HG03066 (cell line): ENCODE measurements around the gene TENM4.

Source experiments
- ATAC-seq: cut with Tn5 transposase; IDR thresholded peaks from one replicate; pipeline ENCODE4 v1.9.1; 2021; ENCODE audit warnings: low read depth; ENCODE audit not compliant: unreplicated experiment

The TENM4 gene

GRCh38 chr11:79353706-79354105 is 87.1 kb downstream of the TENM4 start:
- no peak for ATAC-seq

- ATAC-seq: no peak
These were observed 88.5 kb downstream of the TENM4 start for GRCh38 chr11:79352349-79352703.

GRCh38 chr11:79348976-79349682 is 91.7 kb downstream of the TENM4 start:
- ATAC-seq: no peak

- ATAC-seq: no peak
These were observed 94.8 kb downstream of the TENM4 start for GRCh38 chr11:79346021-79346420.

GRCh38 chr11:79344753-79345294 is 96.0 kb downstream of the TENM4 start:
- no peak for ATAC-seq

GRCh38 chr11:79342686-79343085 is 98.1 kb downstream of the TENM4 start:
- ATAC-seq: no peak

GRCh38 chr11:79342236-79342635 is 98.6 kb downstream of the TENM4 start:
- no peak for ATAC-seq

GRCh38 chr11:79340535-79340934 is 100.3 kb downstream of the TENM4 start:
- ATAC-seq: no peak

GRCh38 chr11:79336797-79337517 is 103.9 kb downstream of the TENM4 start:
- ATAC-seq: no peak

GRCh38 chr11:79335681-79336080 is 105.1 kb downstream of the TENM4 start:
- no peak for ATAC-seq

- ATAC-seq: no peak
These were observed 107.5 kb downstream of the TENM4 start for GRCh38 chr11:79333355-79333754.

GRCh38 chr11:79332017-79332416 is 108.8 kb downstream of the TENM4 start:
- no peak for ATAC-seq

- ATAC-seq: no peak
These were observed 109.5 kb downstream of the TENM4 start for GRCh38 chr11:79331203-79331901.

GRCh38 chr11:79330651-79331050 is 110.2 kb downstream of the TENM4 start:
- no peak for ATAC-seq

- no peak for ATAC-seq
These were observed 111.3 kb downstream of the TENM4 start for GRCh38 chr11:79329561-79329960.

- no peak for ATAC-seq
These were observed 112.4 kb downstream of the TENM4 start for GRCh38 chr11:79328402-79328801.

- no peak for ATAC-seq
These were observed 115.0 kb downstream of the TENM4 start for GRCh38 chr11:79325851-79326250.

- no peak for ATAC-seq
These were observed 119.6 kb downstream of the TENM4 start for GRCh38 chr11:79321263-79321662.

GRCh38 chr11:79314906-79315689 is 125.7 kb downstream of the TENM4 start:
- ATAC-seq: no peak

- no peak for ATAC-seq
These were observed 127.3 kb downstream of the TENM4 start for GRCh38 chr11:79313530-79313913.
